ENCODE measurements around the gene GALP. TPM values are rescaled to one million over a fixed set of nuclear protein-coding genes. Genes with fewer than 3 reads are reported as not detected.

The GALP gene
- total RNA-seq, 1 experiment from 2014 or later: not detected

DNA sequence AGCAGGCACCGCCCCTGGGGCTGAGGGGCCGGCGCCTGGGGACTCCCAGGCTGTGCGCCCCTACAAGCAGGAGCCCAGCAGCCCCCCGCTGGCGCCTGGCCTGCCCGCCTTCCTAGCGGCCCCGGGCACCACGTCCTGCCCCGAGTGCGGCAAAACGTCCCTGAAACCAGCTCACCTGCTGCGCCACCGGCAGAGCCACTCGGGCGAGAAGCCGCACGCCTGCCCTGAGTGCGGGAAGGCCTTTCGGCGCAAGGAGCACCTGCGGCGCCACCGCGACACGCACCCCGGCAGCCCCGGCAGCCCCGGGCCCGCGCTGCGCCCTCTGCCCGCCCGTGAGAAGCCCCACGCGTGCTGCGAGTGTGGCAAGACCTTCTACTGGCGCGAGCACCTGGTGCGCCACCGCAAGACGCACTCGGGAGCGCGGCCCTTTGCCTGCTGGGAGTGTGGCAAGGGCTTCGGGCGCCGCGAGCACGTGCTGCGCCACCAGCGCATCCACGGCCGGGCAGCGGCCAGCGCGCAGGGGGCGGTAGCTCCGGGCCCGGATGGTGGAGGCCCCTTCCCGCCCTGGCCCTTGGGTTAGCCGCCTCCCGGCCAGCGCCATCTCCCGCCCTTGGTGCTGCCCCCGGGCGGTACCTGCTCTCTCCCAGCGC lies 16.1 kb upstream of the GALP start:
- peaks cover 17% of the 10 kb centered on the region for H3K36me3 Mint-ChIP-seq (ENCODE audit: insufficient read depth, unreplicated experiment)
- TF ChIP-seq, protein P1, sequence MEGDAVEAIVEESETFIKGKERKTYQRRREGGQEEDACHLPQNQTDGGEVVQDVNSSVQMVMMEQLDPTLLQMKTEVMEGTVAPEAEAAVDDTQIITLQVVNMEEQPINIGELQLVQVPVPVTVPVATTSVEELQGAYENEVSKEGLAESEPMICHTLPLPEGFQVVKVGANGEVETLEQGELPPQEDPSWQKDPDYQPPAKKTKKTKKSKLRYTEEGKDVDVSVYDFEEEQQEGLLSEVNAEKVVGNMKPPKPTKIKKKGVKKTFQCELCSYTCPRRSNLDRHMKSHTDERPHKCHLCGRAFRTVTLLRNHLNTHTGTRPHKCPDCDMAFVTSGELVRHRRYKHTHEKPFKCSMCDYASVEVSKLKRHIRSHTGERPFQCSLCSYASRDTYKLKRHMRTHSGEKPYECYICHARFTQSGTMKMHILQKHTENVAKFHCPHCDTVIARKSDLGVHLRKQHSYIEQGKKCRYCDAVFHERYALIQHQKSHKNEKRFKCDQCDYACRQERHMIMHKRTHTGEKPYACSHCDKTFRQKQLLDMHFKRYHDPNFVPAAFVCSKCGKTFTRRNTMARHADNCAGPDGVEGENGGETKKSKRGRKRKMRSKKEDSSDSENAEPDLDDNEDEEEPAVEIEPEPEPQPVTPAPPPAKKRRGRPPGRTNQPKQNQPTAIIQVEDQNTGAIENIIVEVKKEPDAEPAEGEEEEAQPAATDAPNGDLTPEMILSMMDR (IDR thresholded peaks at IDR 0.05; ENCODE audit: unreplicated experiment): no peak
- CTCF ChIA-PET: no interaction called here
- no TSS peak for BruUV-seq (replicated peaks)
- no peak overlapping the region for H3K4me3 Mint-ChIP-seq (ENCODE audit: unreplicated experiment)
- H3K4me1 Mint-ChIP-seq (ENCODE audit: insufficient read depth, unreplicated experiment): no peaks in the 10 kb centered on the region
- POLR2A ChIA-PET: no interaction called here
- no peak for DNase-seq (ENCODE audit: unreplicated experiment)
- H3K9me3 Mint-ChIP-seq (ENCODE audit: unreplicated experiment): no peaks in the 10 kb centered on the region
- no peaks in the 10 kb centered on the region for H3K27me3 Mint-ChIP-seq (ENCODE audit: insufficient read depth, unreplicated experiment)
- intact Hi-C loops (cut with micrococcal nuclease): no loop called here
- no peak overlapping the region for H3K27ac Mint-ChIP-seq (ENCODE audit: low read depth, unreplicated experiment)

DNA sequence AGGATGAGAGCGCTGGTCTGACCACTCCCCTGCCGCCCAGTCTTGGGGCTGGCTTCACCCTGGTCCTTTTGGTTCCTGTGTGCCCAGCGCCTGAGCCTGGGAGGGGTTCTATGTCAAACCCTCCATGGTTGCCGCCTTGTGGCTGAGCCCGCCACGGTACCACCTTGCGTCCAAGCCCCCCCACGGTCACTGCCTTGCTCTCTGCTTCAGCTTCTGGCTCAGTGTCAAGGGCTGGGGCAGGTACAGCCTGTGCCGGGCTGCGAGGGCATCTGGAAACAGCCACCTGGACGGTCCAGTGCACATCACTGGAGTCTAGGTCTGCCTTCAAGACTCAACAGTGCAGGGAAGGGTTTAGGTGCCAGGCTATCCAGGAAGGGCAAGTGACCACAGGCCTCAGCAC lies 14.3 kb upstream of the GALP start:
- no peak overlapping the region for H3K4me3 Mint-ChIP-seq (ENCODE audit: unreplicated experiment)
- H3K27ac Mint-ChIP-seq (ENCODE audit: low read depth, unreplicated experiment): no peak overlapping the region
- no peaks in the 10 kb centered on the region for H3K27me3 Mint-ChIP-seq (ENCODE audit: insufficient read depth, unreplicated experiment)
- no TSS peak for BruUV-seq (replicated peaks)
- ChIA-PET CTCF (interaction anchor here (0.6 to 1.4 kb wide), 5 partner anchors 40 to 848 kb away, joined by 3 to 5 read pairs (median 4); partner anchors contain the start of gene ZNF787), POLR2A (no interaction called here)
- peaks cover 16% of the 10 kb centered on the region for H3K36me3 Mint-ChIP-seq (ENCODE audit: insufficient read depth, unreplicated experiment)
- no peaks in the 10 kb centered on the region for H3K4me1 Mint-ChIP-seq (ENCODE audit: insufficient read depth, unreplicated experiment)
- DNase-seq (ENCODE audit: unreplicated experiment): no peak
- TF ChIP-seq, protein P1 (IDR thresholded peaks at IDR 0.05; ENCODE audit: unreplicated experiment): no peak
- no peaks in the 10 kb centered on the region for H3K9me3 Mint-ChIP-seq (ENCODE audit: unreplicated experiment)
- intact Hi-C loops (cut with micrococcal nuclease): no loop called here

DNA sequence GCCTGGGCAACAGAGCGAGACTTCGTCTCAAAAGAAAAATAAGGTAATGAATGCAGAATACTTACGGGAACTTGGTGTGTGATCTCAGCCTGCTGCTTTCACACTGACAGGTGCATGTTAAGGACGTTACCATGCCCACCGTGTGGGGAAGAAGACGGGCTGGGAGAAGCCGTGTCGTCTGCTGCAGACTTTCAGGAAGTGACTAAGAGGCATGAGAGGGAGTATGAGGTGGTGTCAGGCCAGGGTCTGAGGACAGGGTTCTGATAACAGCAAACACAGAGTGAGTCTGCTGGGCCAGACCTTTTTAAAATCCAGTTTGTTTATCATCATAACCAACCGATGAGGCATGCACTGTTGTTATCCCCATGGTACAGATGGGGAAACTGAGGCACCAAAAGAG lies 13.6 kb upstream of the GALP start:
- TF ChIP-seq, protein P1 (IDR thresholded peaks at IDR 0.05; ENCODE audit: unreplicated experiment): no peak
- Mint-ChIP-seq H3K27me3 (ENCODE audit: insufficient read depth, unreplicated experiment) (no peaks in the 10 kb centered on the region), H3K4me3 (ENCODE audit: unreplicated experiment) (no peak overlapping the region), H3K36me3 (ENCODE audit: insufficient read depth, unreplicated experiment) (peaks cover 9% of the 10 kb centered on the region), H3K4me1 (ENCODE audit: insufficient read depth, unreplicated experiment) (no peaks in the 10 kb centered on the region), H3K9me3 (ENCODE audit: unreplicated experiment) (no peaks in the 10 kb centered on the region), H3K27ac (ENCODE audit: low read depth, unreplicated experiment) (no peak overlapping the region)
- no TSS peak for BruUV-seq (replicated peaks)
- intact Hi-C loops (cut with micrococcal nuclease): no loop called here
- CTCF ChIA-PET: interaction anchor here (0.6 to 1.4 kb wide), 3 partner anchors 15 to 96 kb away, joined by 3 to 4 read pairs (median 4); no protein-coding TSS in a partner anchor
- no peak for DNase-seq (ENCODE audit: unreplicated experiment)
- POLR2A ChIA-PET: no interaction called here

DNA sequence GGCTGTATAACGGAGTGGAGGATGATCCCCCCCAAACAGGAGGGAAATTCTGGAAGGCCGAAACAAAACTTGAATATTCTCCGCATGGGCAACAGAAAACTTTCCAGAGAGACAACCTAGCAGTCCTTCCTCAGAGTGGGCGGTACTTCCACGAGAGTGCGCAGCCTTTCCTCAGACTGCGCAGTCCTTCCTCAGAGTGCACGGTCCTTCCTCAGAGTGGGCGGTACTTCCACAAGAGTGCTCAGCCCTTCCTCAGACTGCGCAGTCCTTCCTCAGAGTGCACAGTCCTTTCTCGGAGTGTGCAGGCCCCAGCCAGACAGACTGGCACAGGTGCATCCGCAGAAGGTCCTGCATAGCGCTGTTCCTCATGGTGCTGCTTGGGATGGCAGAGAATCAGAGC lies 12.7 kb upstream of the GALP start:
- TF ChIP-seq, protein P1 (IDR thresholded peaks at IDR 0.05; ENCODE audit: unreplicated experiment): no peak
- no peaks in the 10 kb centered on the region for H3K27me3 Mint-ChIP-seq (ENCODE audit: insufficient read depth, unreplicated experiment)
- TSS peak; percentile 31 for BruUV-seq (replicated peaks)
- peaks cover 6% of the 10 kb centered on the region for H3K36me3 Mint-ChIP-seq (ENCODE audit: insufficient read depth, unreplicated experiment)
- H3K4me3 Mint-ChIP-seq (ENCODE audit: unreplicated experiment): no peak overlapping the region
- intact Hi-C loops (cut with micrococcal nuclease): no loop called here
- DNase-seq (ENCODE audit: unreplicated experiment): no peak
- no peaks in the 10 kb centered on the region for H3K4me1 Mint-ChIP-seq (ENCODE audit: insufficient read depth, unreplicated experiment)
- no peak overlapping the region for H3K27ac Mint-ChIP-seq (ENCODE audit: low read depth, unreplicated experiment)
- ChIA-PET POLR2A (no interaction called here), CTCF (interaction anchor here (0.6 to 1.4 kb wide), 2 partner anchors 97 to 188 kb away, joined by 3 to 4 read pairs; no protein-coding TSS in a partner anchor)
- no peaks in the 10 kb centered on the region for H3K9me3 Mint-ChIP-seq (ENCODE audit: unreplicated experiment)
